WTC11 (cell line): ENCODE data around the gene PLS1.

Source experiments
- ATF1 ChIP-seq: sonication (generic); formaldehyde crosslinking; IDR thresholded peaks from 2 replicates; pipeline ENCODE4 v1.8.1; 2023; ENCODE audit warnings: mild to moderate bottlenecking, moderate library complexity, missing genetic modification reagents
- CTCF ChIP-seq: fragments of 200-600 bp; IDR thresholded peaks from 2 replicates; pipeline ENCODE4 v1.8.0; 2022; ENCODE audit warnings: antibody characterized with exemption
- FOXP4 ChIP-seq: sonication (generic); formaldehyde crosslinking; IDR thresholded peaks from 2 replicates; pipeline ENCODE4 v1.8.0; 2022; ENCODE audit warnings: mild to moderate bottlenecking, missing genetic modification reagents
- MAX ChIP-seq: sonication (generic); formaldehyde crosslinking; IDR thresholded peaks from 2 replicates; pipeline ENCODE4 v1.8.0; 2022; ENCODE audit warnings: mild to moderate bottlenecking, missing genetic modification reagents
- MXD4 ChIP-seq: fragments of 250-450 bp; sonication (Bioruptor Pico); IDR thresholded peaks from 2 replicates; pipeline ENCODE4 v1.8.0; 2021; ENCODE audit warnings: mild to moderate bottlenecking, moderate library complexity, borderline replicate concordance
- NFYB ChIP-seq: sonication (generic); formaldehyde crosslinking; conservative IDR thresholded peaks from 2 replicates; pipeline ENCODE4 v1.8.0; 2022; ENCODE audit warnings: low read depth, missing genetic modification reagents
- NR2C2 ChIP-seq: sonication (generic); formaldehyde crosslinking; IDR thresholded peaks from 2 replicates; pipeline ENCODE4 v1.8.0; 2022; ENCODE audit warnings: mild to moderate bottlenecking, missing genetic modification reagents
- USF2 ChIP-seq: sonication (generic); formaldehyde crosslinking; IDR thresholded peaks from 2 replicates; pipeline ENCODE4 v1.8.1; 2023; ENCODE audit warnings: mild to moderate bottlenecking, missing genetic modification reagents, moderate library complexity
- ZBTB43 ChIP-seq: sonication (generic); formaldehyde crosslinking; IDR thresholded peaks from 2 replicates; pipeline ENCODE4 v1.8.1; 2023; ENCODE audit warnings: mild to moderate bottlenecking, missing genetic modification reagents
- ZNF121 ChIP-seq: sonication (generic); formaldehyde crosslinking; IDR thresholded peaks from 2 replicates; pipeline ENCODE4 v1.8.0; 2023; ENCODE audit warnings: missing genetic modification reagents
- ZNF671 ChIP-seq: fragments of 250-450 bp; sonication (Bioruptor Pico); IDR thresholded peaks from 2 replicates; pipeline ENCODE4 v1.8.0; 2021; ENCODE audit warnings: mild to moderate bottlenecking

GRCh38 chr3:142633073-142633472 lies 36.9 kb downstream of the PLS1 start:
- TF ChIP-seq CTCF, result no peak
- TF ChIP-seq ATF1, result no peak
- no peak for TF ChIP-seq MAX (CRISPR knock-in tag)
- TF ChIP-seq NFYB, result no peak
- TF ChIP-seq ZBTB43 (CRISPR knock-in tag), result no peak
- TF ChIP-seq FOXP4 (CRISPR knock-in tag), result no peak
- TF ChIP-seq ZNF121 (CRISPR knock-in tag), result no peak
- TF ChIP-seq MXD4 (CRISPR knock-in tag), result no peak
- TF ChIP-seq USF2, result no peak
- no peak for TF ChIP-seq ZNF671 (CRISPR knock-in tag)
- TF ChIP-seq NR2C2 (CRISPR knock-in tag), result no peak
